ENCODE results near the gene MAGI1. TPM values are rescaled to one million over a fixed set of nuclear protein-coding genes. Genes with fewer than 3 reads are reported as not detected.
"Not testable (repeated sequence)": the region's sequence is repeated elsewhere in the genome, so short reads cannot be mapped to it uniquely, and the experiment has no call there.

The MAGI1 gene
- total and polyA plus RNA-seq, 2 donors (not counting 1 experiment from before 2014, with no cell fraction given), result 15.7 to 23.7 TPM

- Histone ChIP-seq H4K20me1 (ENCODE audit: control insufficient read depth, extremely low read depth, insufficient read depth, low read length) (no peaks in the 10 kb centered on the region), H3K27me3 (ENCODE audit: control insufficient read depth, insufficient read depth, low read length) (no peaks in the 10 kb centered on the region), H2AFZ (ENCODE audit: low read length) (no peak overlapping the region), H3K4me2 (ENCODE audit: extremely low read depth, insufficient read depth, low read length) (no peak overlapping the region), H3K4me3 (replicated peaks in 1 of 4; ENCODE audit: control extremely low read depth in 1 of 4, insufficient read depth in 1 of 4, low read depth in 3 of 4, low read length in 4 of 4) (no peak overlapping the region), H3K9me3 (ENCODE audit: control insufficient read depth, insufficient read depth, low read depth, low read length) (no peaks in the 10 kb centered on the region), H3K9ac (ENCODE audit: insufficient read depth, low read length) (no peak overlapping the region), H3K79me2 (ENCODE audit: control insufficient read depth, insufficient read depth, low read length) (no peaks in the 10 kb centered on the region), H3K27ac (ENCODE audit: insufficient read depth, low read length) (no peak overlapping the region), H3K36me3 (ENCODE audit: control insufficient read depth, insufficient read depth, low read length) (no peaks in the 10 kb centered on the region), H3K4me1 (ENCODE audit: control insufficient read depth, extremely low read depth, insufficient read depth, low read length) (peaks cover 2% of the 10 kb centered on the region)
- peak; percentile 50 to 51 for DNase-seq (ENCODE audit: low read depth in 2 of 2)
- no peak for TF ChIP-seq CTCF (conservative IDR thresholded peaks at IDR 0.05 in 1 of 2, IDR thresholded peaks at IDR 0.05 in 1 of 2; ENCODE audit: low read depth in 1 of 2, low read length in 2 of 2)
- no peak for TF ChIP-seq EZH2 (IDR thresholded peaks at IDR 0.05; ENCODE audit: low read length, missing control alignments)
Measured at GRCh38 chr3:65545429-65545828, 493.3 kb downstream of the MAGI1 start.

GRCh38 chr3:65543391-65543790 is 495.3 kb downstream of the MAGI1 start:
- not testable (repeated sequence) for H3K4me1 ChIP-seq (ENCODE audit: control insufficient read depth, extremely low read depth, insufficient read depth, low read length); H3K79me2 ChIP-seq (ENCODE audit: control insufficient read depth, insufficient read depth, low read length); H3K4me2 ChIP-seq (ENCODE audit: extremely low read depth, insufficient read depth, low read length); H3K27ac ChIP-seq (ENCODE audit: insufficient read depth, low read length); H2AFZ ChIP-seq (ENCODE audit: low read length); H3K9me3 ChIP-seq (ENCODE audit: control insufficient read depth, insufficient read depth, low read depth, low read length); H3K27me3 ChIP-seq (ENCODE audit: control insufficient read depth, insufficient read depth, low read length); DNase-seq (ENCODE audit: low read depth in 2 of 2); H3K36me3 ChIP-seq (ENCODE audit: control insufficient read depth, insufficient read depth, low read length); H3K9ac ChIP-seq (ENCODE audit: insufficient read depth, low read length); H3K4me3 ChIP-seq (replicated peaks in 1 of 4; ENCODE audit: control extremely low read depth in 1 of 4, insufficient read depth in 1 of 4, low read depth in 3 of 4, low read length in 4 of 4); H4K20me1 ChIP-seq (ENCODE audit: control insufficient read depth, extremely low read depth, insufficient read depth, low read length)

GRCh38 chr3:65540666-65541065 is 498.1 kb downstream of the MAGI1 start:
- Histone ChIP-seq H3K79me2 (ENCODE audit: control insufficient read depth, insufficient read depth, low read length) (no peaks in the 10 kb centered on the region), H3K4me3 (replicated peaks in 1 of 4; ENCODE audit: control extremely low read depth in 1 of 4, insufficient read depth in 1 of 4, low read depth in 3 of 4, low read length in 4 of 4) (no peak overlapping the region), H3K9ac (ENCODE audit: insufficient read depth, low read length) (no peak overlapping the region), H3K9me3 (ENCODE audit: control insufficient read depth, insufficient read depth, low read depth, low read length) (no peaks in the 10 kb centered on the region), H3K27ac (ENCODE audit: insufficient read depth, low read length) (no peak overlapping the region), H3K4me2 (ENCODE audit: extremely low read depth, insufficient read depth, low read length) (no peak overlapping the region), H3K27me3 (ENCODE audit: control insufficient read depth, insufficient read depth, low read length) (no peaks in the 10 kb centered on the region), H4K20me1 (ENCODE audit: control insufficient read depth, extremely low read depth, insufficient read depth, low read length) (no peaks in the 10 kb centered on the region), H3K36me3 (ENCODE audit: control insufficient read depth, insufficient read depth, low read length) (no peaks in the 10 kb centered on the region), H2AFZ (ENCODE audit: low read length) (no peak overlapping the region), H3K4me1 (ENCODE audit: control insufficient read depth, extremely low read depth, insufficient read depth, low read length) (no peaks in the 10 kb centered on the region)
- no peak for TF ChIP-seq CTCF (conservative IDR thresholded peaks at IDR 0.05 in 1 of 2, IDR thresholded peaks at IDR 0.05 in 1 of 2; ENCODE audit: low read depth in 1 of 2, low read length in 2 of 2)
- no peak for TF ChIP-seq EZH2 (IDR thresholded peaks at IDR 0.05; ENCODE audit: low read length, missing control alignments)
- no peak for DNase-seq (ENCODE audit: low read depth in 2 of 2)
